HG02870 (cell line): Measurements from ENCODE around the gene ECHDC3.

Source experiments
- ATAC-seq: cut with Tn5 transposase; IDR thresholded peaks from one replicate; pipeline ENCODE4 v1.9.1; 2021; ENCODE audit warnings: mild to moderate bottlenecking, moderate library complexity; ENCODE audit not compliant: unreplicated experiment

The ECHDC3 gene

GRCh38 chr10:11746883-11747539, 4.8 kb downstream of the ECHDC3 start:
- no peak for ATAC-seq

- no peak for ATAC-seq
These were observed 6.7 kb downstream of the ECHDC3 start for GRCh38 chr10:11748866-11749265.

GRCh38 chr10:11750420-11750819, 8.2 kb downstream of the ECHDC3 start:
- ATAC-seq, result no peak

GRCh38 chr10:11754173-11754572, 12.0 kb downstream of the ECHDC3 start:
- no peak for ATAC-seq

GRCh38 chr10:11754620-11755019, 12.4 kb downstream of the ECHDC3 start:
- ATAC-seq, result no peak

GRCh38 chr10:11755512-11756263, 13.5 kb downstream of the ECHDC3 start:
- ATAC-seq, result no peak

GRCh38 chr10:11756766-11757315, 14.7 kb downstream of the ECHDC3 start:
- no peak for ATAC-seq

- ATAC-seq, result peak; percentile 56
These were observed 15.3 kb downstream of the ECHDC3 start for GRCh38 chr10:11757454-11757820.

GRCh38 chr10:11757821-11758463, 15.8 kb downstream of the ECHDC3 start:
- peak; percentile 95 for ATAC-seq

- no peak for ATAC-seq
These were observed 16.5 kb downstream of the ECHDC3 start for GRCh38 chr10:11758527-11759236.

GRCh38 chr10:11759347-11759746, 17.2 kb downstream of the ECHDC3 start:
- no peak for ATAC-seq

- ATAC-seq, result no peak
These were observed 18.0 kb downstream of the ECHDC3 start for GRCh38 chr10:11760151-11760550.

GRCh38 chr10:11760861-11761260, 18.7 kb downstream of the ECHDC3 start:
- ATAC-seq, result no peak

GRCh38 chr10:11761431-11761830, 19.2 kb downstream of the ECHDC3 start:
- no peak for ATAC-seq

GRCh38 chr10:11762706-11763500, 20.7 kb downstream of the ECHDC3 start:
- ATAC-seq, result no peak

- ATAC-seq, result no peak
These were observed 21.3 kb downstream of the ECHDC3 start for GRCh38 chr10:11763501-11763861.

GRCh38 chr10:11765141-11765540, 23.0 kb downstream of the ECHDC3 start:
- ATAC-seq, result no peak

GRCh38 chr10:11772575-11773288, 30.6 kb downstream of the ECHDC3 start:
- ATAC-seq, result no peak

GRCh38 chr10:11773761-11774441, 31.7 kb downstream of the ECHDC3 start:
- ATAC-seq, result no peak
